Smooth muscle cell (in vitro differentiated cells): ENCODE measurements around the gene CYP1B1. TPM values are rescaled to one million over a fixed set of nuclear protein-coding genes. Genes with fewer than 3 reads are reported as not detected.

ENCODE experiments used
- DNase-seq: peaks from one replicate; lab custom pipeline; 2025; ENCODE audit not compliant: unreplicated experiment; lab: John Stamatoyannopoulos, UW
- H2AFZ ChIP-seq: fragments of 200-600 bp; sonication (generic); 2 replicates; pipeline ENCODE4 v1.6.0; 2016; ENCODE audit warnings: antibody characterized with exemption, low read depth, mild to moderate bottlenecking
- H3F3A ChIP-seq: fragments of 200-600 bp; sonication (generic); 2 replicates; pipeline ENCODE4 v1.6.0; 2017; ENCODE audit warnings: antibody characterized with exemption, low read depth
- H3K27ac ChIP-seq: fragments of 200-600 bp; sonication (generic); 2 replicates; pipeline ENCODE4 v1.5.1; 2016; ENCODE audit warnings: low read depth, mild to moderate bottlenecking
- H3K27me3 ChIP-seq: fragments of 200-600 bp; sonication (generic); 2 replicates; pipeline ENCODE4 v1.6.1; 2016; ENCODE audit warnings: low read depth, mild to moderate bottlenecking
- H3K36me3 ChIP-seq: fragments of 200-600 bp; sonication (generic); 2 replicates; pipeline ENCODE4 v1.5.1; 2016; ENCODE audit warnings: low read depth
- H3K4me1 ChIP-seq: fragments of 200-600 bp; sonication (generic); 2 replicates; pipeline ENCODE4 v1.5.1; 2016; ENCODE audit warnings: low read depth
- H3K4me2 ChIP-seq: fragments of 200-600 bp; sonication (generic); 2 replicates; pipeline ENCODE4 v1.6.0; 2016; ENCODE audit warnings: mild to moderate bottlenecking
- H3K4me3 ChIP-seq: fragments of 200-600 bp; sonication (generic); 2 replicates; pipeline ENCODE4 v1.5.1; 2016; ENCODE audit warnings: mild to moderate bottlenecking
- H3K79me2 ChIP-seq: fragments of 200-600 bp; sonication (generic); 2 replicates; pipeline ENCODE4 v1.6.0; 2016; ENCODE audit warnings: low read depth, mild to moderate bottlenecking
- H3K9ac ChIP-seq: fragments of 200-600 bp; sonication (generic); 2 replicates; pipeline ENCODE4 v1.6.0; 2016; ENCODE audit warnings: low read depth
- H3K9me3 ChIP-seq: fragments of 200-600 bp; sonication (generic); replicated peaks from 2 replicates; pipeline ENCODE4 v1.5.1; 2016; ENCODE audit warnings: low read depth
- H4K20me1 ChIP-seq: fragments of 200-600 bp; sonication (generic); 2 replicates; pipeline ENCODE4 v1.6.0; 2016; ENCODE audit warnings: low read depth
- CTCF ChIP-seq: fragments of 200-600 bp; sonication (generic); IDR thresholded peaks from 2 replicates; pipeline ENCODE4 v1.5.1; 2017; ENCODE audit warnings: borderline replicate concordance, mild to moderate bottlenecking, antibody characterized with exemption; ENCODE audit not compliant: insufficient read depth, poor library complexity, severe bottlenecking
- WGBS: methylation state at CpG from one replicate; pipeline ENCODE4 v1.1.7; 2016; ENCODE audit warnings: low lambda C conversion rate; 5-methylcytosine and 5-hydroxymethylcytosine counted together
- polyA plus RNA-seq: library from polyadenylated mRNA; unstranded; fragments of >200 nt; fragmentation: Nextera tagmentation; extraction: Ambion mirVana; gene quantifications from 2 replicates; pipeline ENCODE4 v1.2.1, GENCODE V29; 2016
- total RNA-seq: library from RNA; depleted of rRNA; stranded (reverse); fragments of >200 nt; gene quantifications from 2 replicates; pipeline ENCODE4 v1.2.3, GENCODE V29; 2014

The CYP1B1 gene
- total and polyA plus RNA-seq, 2 experiments from 2014 or later, result 23.2 to 47.7 TPM

DNA sequence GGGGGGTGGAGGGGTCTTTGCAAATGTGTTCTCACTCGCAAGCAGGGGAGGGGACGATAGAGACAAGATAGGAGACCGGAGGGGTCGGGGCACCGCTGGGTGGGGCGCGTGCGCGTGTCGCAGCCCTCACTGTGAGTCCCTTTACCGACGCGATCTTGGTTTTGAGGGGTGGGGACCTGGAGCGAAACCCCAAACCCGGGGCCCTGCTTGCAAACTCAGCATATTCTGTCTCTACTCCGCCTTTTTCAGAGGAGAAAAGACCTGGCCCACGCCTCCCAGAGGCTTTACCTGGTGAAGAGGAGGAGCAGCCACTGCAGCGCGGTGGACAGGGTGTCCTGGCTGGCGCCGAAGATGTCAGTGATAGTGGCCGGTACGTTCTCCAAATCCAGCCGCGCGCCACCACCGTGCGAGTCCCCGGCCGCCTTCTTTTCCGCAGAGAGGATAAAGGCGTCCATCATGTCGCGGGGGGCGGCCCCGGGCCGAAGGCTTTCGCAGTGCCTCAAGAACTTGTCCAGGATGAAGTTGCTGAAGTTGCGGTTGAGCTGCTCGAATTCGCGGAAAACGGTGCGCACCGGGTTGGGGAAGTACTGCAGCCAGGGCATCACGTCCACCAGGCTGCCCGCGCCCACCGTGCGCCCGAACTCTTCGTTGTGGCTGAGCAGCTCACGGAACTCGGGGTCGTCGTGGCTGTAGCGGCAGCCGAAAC is 1.7 kb downstream of the CYP1B1 start:
- H3K9me3 ChIP-seq, result no peaks in the 10 kb centered on the region
- H3K4me3 ChIP-seq, result peak overlapping the region; percentile 53
- no peak for DNase-seq
- peaks cover 10% of the 10 kb centered on the region for H3F3A ChIP-seq
- 7% methylated on average over 58 of the region's 58 CpGs for WGBS
- H2AFZ ChIP-seq, result peak overlapping the region; percentile 84
- peak overlapping the region; percentile 84 for H3K4me2 ChIP-seq
- peaks cover 38% of the 10 kb centered on the region for H3K27me3 ChIP-seq
- no peaks in the 10 kb centered on the region for H4K20me1 ChIP-seq
- TF ChIP-seq CTCF, result no peak
- H3K79me2 ChIP-seq, result peaks cover 9% of the 10 kb centered on the region
- H3K4me1 ChIP-seq, result peaks cover 12% of the 10 kb centered on the region
- peak overlapping the region; percentile 56 for H3K9ac ChIP-seq
- no peak overlapping the region for H3K27ac ChIP-seq
- no peaks in the 10 kb centered on the region for H3K36me3 ChIP-seq

DNA sequence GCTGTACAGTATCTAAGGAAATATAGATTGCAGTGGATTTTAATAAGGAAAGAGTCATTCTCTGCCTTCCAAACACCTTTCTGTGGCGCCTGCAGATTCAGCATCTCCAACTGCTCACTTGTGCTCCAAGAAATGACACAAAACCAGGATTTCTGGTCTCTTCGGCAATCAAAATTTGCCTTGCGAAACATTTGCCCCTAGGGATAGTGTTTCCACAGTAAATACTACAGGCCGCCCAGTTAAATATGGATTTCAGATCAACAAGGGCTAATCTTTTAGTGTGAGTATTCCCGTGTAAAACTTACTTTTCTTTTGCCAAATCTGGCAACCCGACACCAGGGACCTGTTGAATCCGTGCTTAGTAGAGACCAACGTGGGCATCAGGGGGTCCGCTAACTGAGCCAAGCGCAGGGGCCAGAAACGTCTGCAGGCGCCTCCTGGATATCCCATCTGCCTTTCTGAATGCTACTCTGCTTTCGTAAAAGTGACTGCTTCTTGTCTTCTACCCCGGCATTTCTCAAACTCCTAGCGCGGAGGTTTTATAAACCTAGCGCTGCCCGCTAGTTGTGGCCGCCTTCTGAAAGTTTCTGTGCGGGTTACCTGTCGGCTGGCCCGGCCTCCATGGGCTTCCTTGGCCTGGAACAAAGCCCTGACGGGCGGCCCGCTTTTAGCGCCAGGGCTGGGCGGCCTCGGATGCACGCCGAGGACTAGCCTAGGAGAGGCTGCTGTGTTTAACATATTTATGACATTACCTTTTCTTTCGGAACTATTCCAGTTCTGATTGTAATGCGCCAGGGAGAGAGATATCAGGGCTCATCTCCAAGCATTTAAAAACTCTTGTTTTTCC is 2.5 kb downstream of the CYP1B1 start:
- Histone ChIP-seq H3K9me3 (no peaks in the 10 kb centered on the region), H2AFZ (peak overlapping the region; percentile 84), H3K9ac (peak overlapping the region; percentile 56), H3F3A (peaks cover 7% of the 10 kb centered on the region), H3K4me1 (peaks cover 12% of the 10 kb centered on the region), H3K4me2 (peak overlapping the region; percentile 84), H3K4me3 (peak overlapping the region; percentile 53), H3K36me3 (no peaks in the 10 kb centered on the region), H4K20me1 (no peaks in the 10 kb centered on the region), H3K79me2 (peaks cover 9% of the 10 kb centered on the region), H3K27ac (no peak overlapping the region), H3K27me3 (peaks cover 38% of the 10 kb centered on the region)
- no peak for TF ChIP-seq CTCF
- DNase-seq, result no peak
- 18% methylated on average over 32 of the region's 32 CpGs for WGBS

- peaks cover 26% of the 10 kb centered on the region for H3K27me3 ChIP-seq
- no peaks in the 10 kb centered on the region for H3K36me3 ChIP-seq
- peaks cover 11% of the 10 kb centered on the region for H3K4me1 ChIP-seq
- H3K79me2 ChIP-seq, result peaks cover 4% of the 10 kb centered on the region
- no peak overlapping the region for H3K4me3 ChIP-seq
- H3K9me3 ChIP-seq, result no peaks in the 10 kb centered on the region
- no peaks in the 10 kb centered on the region for H4K20me1 ChIP-seq
- no peak overlapping the region for H3K9ac ChIP-seq
- no peak for TF ChIP-seq CTCF
- H2AFZ ChIP-seq, result no peak overlapping the region
- no peak overlapping the region for H3K4me2 ChIP-seq
- no peak for DNase-seq
- H3F3A ChIP-seq, result no peaks in the 10 kb centered on the region
- WGBS, result 92% methylated on average over 3 of the region's 3 CpGs
- H3K27ac ChIP-seq, result no peak overlapping the region
Measured at GRCh38 chr2:38070438-38070837, 5.5 kb downstream of the CYP1B1 start.
